ENCODE measurements around the gene SPEF2. TPM values are rescaled to one million over a fixed set of nuclear protein-coding genes. Genes with fewer than 3 reads are reported as not detected.
"Not testable (repeated sequence)": the region's sequence is repeated elsewhere in the genome, so short reads cannot be mapped to it uniquely, and the experiment has no call there.

SPEF2 gene
- total RNA-seq, 1 donor from 2014 or later = 1.1 TPM

DNA sequence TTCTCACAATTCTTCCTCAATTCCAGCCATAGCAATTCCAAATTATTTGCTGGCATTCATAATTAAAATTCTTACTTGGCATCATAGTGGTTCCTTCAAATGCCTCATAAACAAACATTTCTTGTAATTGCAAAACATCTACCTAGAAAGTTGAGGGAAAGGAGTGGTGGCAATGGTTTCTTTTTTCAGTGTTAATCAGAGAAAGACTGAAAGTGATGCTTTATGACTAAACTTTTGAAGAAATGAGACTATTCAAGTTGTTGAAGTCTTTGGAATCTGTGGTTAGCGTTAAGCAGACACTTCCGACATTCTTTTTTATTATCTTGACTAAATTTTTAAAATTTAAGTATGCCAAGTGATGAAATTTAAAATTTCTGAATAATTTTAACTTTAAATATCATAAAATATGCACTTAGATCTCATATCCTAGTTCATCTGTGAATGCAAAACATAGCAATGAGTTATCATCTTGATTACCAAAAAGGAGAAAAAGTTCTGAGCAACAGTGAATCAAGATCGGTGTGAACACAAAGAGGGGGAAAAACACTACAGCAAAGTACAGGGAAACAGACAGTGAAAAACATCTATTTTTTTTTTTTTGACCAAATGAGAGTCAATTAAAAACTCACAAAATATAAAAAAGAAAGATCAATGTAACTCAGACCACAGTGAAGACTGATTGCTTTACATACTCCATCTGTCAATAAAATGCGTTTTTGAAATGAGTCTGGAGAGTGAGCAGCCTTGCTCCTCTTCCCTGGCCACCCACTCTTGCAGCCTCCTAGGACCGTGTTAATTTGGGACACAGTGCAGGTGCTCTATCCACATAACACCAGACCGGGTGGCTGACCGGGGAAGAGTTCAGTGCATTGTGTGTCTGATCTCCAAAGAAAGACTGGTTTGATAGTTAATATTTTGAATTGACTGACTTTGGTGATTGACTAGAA is 218.4 kb downstream of the SPEF2 start:
- ATAC-seq (no peak), DNase-seq (ENCODE audit: missing footprints) (no peak)
- intact Hi-C loops (cut with DNase I) = no loop called here

DNA sequence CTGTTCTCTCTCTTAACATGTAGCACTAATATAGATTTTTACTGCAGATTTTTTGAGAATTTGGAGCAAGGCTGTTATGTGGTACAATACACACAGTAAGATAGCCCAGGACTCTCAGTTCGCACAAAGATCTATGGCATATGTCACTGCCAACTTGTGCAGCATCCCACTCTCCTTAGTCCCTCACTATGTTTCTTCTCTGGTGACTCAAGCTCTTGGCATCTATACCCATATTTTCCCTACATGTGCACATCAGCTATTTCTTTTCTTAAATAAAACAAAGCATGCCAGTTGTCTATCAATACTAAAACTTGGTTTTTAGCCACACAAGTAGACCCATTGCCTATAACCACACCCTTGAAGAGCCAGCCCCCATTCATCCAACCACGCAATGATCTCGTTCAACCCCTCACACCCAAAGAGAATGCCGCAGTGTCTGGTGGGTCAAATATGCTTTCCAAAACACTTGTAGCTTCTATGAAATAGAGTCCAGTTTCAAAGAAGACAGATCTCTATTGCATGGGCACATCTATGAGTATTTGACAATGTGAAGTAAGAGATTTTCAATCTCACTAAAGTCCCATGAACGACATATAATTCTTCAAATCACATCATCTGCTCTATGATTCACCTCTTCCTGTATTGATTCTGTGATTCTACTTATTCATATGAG is 220.8 kb downstream of the SPEF2 start:
- intact Hi-C loops (cut with DNase I) = no loop called here
- ATAC-seq = no peak
- no peak for DNase-seq (ENCODE audit: missing footprints)

DNA sequence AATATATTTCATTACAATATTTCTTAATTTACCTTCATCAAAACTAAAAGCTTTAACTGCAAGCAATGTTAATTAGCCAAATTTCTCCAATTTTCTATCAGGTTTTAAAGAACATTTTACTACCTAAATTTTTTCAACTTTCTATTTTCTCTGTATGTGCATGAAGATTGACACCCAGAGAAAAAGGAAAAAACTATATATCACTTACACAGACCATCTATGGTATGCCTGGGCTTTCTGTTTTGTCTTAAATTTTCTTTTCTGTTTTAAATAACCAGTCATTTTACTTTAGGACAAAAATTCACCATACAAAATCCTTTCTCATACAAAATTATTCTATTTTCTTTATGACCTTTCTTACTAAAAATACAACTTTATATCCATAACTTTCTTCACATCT is 225.2 kb downstream of the SPEF2 start:
- intact Hi-C loops (cut with DNase I) = no loop called here
- ATAC-seq (no peak), DNase-seq (ENCODE audit: missing footprints) (no peak)

DNA sequence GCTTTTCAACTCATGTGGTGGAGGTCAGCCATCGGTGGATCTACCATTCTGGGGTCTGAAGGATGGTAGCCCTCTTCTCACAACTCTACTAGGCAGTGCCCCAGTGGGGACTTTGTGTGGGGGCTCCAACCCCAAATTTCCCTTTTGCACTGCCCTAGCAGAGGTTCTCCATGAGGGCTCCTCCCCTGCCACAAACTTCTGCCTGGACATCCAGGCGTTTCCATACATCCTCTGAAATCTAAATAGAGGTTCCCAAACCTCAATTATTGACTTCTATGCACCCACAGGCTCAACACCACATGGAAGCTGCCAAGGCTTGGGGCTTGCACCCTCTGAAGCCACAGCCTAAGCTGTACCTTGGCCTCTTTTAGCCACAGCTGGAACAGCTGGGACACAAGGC is 227.8 kb downstream of the SPEF2 start:
- intact Hi-C loops (cut with DNase I); ATAC-seq; DNase-seq (ENCODE audit: missing footprints): not testable (repeated sequence)

DNA sequence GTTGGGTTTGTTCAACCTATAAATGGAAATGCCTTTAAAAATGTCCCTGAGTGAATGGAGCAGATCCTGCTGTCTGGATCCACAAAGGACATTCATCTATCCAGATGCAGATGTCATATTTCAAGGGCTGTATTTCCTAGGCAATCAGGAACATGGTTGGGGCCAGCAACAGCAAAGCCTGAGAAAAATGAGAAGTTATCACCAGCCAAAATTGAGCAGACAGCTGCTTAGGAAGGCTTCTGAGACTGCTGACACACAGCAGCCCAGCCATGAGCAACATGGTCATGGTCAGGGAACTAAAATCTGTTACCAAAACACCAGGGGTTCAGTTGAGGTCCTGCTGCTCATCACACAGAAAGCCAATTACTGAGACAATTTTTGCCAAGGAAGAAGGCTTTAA is 229.8 kb downstream of the SPEF2 start:
- ATAC-seq (no peak), DNase-seq (ENCODE audit: missing footprints) (no peak)
- intact Hi-C loops (cut with DNase I) = no loop called here

DNA sequence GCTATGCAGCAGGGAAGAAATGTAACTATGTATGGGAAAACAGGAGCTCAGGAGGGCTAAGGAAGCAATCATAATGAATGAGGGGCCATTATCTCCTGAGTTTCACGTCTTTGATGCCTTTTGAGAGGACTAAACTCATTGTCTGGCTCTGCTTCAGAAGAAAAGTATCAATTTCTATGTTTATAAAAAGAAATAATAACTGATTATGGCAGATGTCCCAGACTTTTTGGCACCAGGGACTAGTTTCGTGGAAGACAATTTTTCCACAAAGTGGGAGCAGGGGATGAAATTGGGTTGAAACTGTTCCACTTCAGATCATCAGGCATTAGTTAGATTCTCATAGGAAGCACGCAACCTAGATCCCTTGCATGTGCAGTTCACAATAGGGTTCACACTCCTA is 230.3 kb downstream of the SPEF2 start:
- DNase-seq (ENCODE audit: missing footprints) = no peak
- intact Hi-C loops (cut with DNase I) = no loop called here
- ATAC-seq = no peak

DNA sequence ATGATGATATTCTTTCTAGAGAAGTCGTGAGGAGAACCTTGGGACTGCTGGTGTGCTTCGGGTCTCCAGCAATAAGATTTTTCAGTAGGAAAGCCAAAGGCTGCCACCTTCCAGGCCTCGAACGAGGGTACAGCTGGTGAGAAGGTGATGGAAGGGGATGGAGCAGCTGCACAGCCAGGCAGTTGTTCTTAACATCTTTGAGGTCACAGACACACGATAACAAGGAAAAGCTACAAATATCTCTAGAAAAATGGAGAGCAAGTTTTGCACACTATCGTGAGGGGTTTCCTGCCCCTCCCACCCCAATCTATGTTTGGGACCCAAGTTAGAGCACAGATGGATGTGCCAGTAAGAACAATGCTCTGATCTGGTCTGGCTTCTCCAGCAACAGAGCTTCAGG is 232.2 kb downstream of the SPEF2 start:
- no peak for ATAC-seq
- no peak for DNase-seq (ENCODE audit: missing footprints)
- intact Hi-C loops (cut with DNase I) = loop anchor here (10.0 kb wide), 1 partner anchor 55 kb away; no protein-coding TSS in a partner anchor

DNA sequence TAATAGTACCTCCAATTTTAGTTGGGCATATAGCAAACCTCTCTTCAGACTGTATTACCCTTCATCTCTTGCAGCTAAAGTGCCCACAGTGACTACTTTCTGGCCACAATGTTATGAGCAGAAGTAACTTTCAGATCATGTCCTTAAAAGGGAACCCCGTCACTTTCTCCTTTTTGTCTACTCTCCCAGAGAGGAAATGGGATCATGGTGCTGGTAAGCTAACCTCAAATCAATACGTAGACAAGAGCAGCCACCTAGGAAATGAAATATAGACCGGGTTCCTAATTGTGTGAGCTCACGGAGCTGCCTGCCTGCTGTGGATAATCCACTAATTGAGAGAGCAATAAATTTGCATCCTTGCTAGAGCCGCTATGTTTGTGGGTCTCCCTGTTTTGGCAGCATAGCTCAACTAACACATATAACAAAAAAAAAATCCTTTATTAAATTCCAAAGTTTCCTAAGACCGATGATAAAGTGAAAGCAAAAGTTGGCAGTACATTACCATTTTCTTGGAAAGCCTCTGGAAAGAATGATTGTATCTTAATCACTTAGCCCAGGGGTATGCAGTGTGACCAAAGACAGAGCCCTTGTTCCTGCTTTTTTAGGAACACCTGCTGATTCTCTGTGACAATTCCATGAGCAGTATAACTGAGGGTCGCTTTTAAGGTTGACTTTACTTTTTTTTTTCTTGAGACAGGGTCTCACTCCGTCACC is 233.5 kb downstream of the SPEF2 start:
- no peak for ATAC-seq
- no peak for DNase-seq (ENCODE audit: missing footprints)
- intact Hi-C loops (cut with DNase I) = loop anchor here (10.0 kb wide), 1 partner anchor 56 kb away; no protein-coding TSS in a partner anchor

DNA sequence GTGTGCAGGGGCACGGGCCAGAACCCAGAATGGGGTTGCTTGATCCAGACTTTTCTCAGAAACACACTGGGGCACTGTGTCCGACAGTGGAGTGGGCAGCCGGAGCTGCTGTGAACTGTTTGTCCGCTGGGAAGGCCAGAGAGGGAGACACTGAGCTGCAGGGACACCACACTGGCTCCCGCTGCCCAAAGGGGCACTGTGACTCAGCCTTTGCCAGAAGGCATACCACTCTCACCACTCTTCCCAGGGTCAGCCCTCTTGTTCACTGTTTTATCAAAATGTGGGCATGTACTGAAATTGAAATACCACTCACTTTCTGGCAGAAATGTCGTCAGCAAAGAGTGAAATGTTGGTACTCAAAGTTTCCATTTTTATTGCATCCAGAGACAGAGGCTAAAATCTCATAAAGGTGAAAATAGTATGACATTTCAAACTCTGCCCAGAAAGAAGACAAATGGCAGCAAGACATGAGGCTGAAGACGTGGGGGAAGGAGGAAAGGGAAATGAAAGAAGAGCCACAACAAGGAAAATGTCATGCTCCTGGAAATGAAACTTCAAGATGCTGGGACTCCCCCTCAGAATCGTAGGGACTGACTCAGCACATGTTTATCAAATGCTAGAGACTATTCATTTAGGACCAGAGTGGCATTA is 234.5 kb downstream of the SPEF2 start:
- intact Hi-C loops (cut with DNase I) = loop anchor here (10.0 kb wide), 1 partner anchor 57 kb away; no protein-coding TSS in a partner anchor
- DNase-seq (ENCODE audit: missing footprints) (no peak), ATAC-seq (no peak)

DNA sequence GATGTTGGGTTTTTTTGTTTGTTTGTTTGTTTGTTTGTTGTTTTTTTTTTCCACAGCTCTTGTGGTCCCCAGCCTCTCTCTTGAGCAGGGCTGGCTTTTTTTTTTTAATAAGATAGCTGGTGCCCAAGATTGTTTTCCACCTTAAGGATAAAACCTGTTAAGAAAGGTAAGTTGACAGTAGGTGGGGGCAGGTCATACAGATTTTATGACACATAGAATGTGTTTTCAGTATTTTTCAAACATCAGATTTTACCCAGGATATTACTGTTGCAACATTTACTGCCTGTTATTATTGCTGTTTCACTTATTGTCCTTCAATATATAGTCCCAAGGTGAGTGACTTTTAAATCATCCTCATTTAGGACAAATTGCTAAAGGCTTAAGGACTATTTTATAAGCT is 235.1 kb downstream of the SPEF2 start:
- intact Hi-C loops (cut with DNase I) = loop anchor here (10.0 kb wide), 1 partner anchor 58 kb away; no protein-coding TSS in a partner anchor
- no peak for DNase-seq (ENCODE audit: missing footprints)
- no peak for ATAC-seq

DNA sequence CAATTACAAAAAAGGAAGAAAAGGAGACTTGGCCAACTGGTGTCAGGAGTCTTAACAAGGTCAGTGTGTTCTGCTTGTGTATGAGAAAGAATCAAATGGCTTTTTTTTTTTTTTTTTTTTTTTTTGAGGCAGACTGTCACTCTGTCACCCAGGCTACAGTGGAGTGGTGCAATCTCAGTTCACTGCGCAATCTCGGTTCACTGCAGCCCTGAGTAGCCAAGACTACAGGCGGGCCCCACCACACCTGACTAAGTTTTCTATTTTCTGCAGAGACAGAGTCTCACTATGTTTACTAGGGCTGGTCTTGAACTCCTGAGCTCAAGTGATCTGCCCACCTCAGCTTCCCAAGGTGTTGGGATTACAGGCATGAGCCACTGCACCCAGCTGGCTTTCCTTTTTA is 236.0 kb downstream of the SPEF2 start:
- no peak for DNase-seq (ENCODE audit: missing footprints)
- intact Hi-C loops (cut with DNase I) = loop anchor here (10.0 kb wide), 1 partner anchor 59 kb away; no protein-coding TSS in a partner anchor
- ATAC-seq = no peak

DNA sequence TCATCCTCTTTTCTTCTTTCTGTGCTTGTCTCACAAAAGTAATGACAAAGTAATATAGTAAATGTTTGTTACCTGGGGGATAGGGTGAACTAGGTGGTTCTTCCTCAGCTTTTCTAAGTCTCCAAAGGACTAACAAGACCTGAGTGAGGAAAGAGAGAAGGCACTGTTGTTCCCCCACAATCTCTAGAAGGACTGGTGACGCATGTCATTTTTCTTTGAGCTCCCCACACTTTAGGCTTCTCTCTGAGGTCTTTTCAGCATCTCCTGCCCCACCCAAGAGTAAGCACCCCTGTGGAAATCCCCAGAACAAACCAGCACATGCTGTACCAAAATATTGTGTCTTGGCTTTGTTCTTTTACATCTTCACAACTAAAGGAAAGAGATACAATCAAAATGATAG is 236.6 kb downstream of the SPEF2 start:
- ATAC-seq (no peak), DNase-seq (ENCODE audit: missing footprints) (no peak)
- intact Hi-C loops (cut with DNase I) = loop anchor here (10.0 kb wide), 1 partner anchor 59 kb away; no protein-coding TSS in a partner anchor

DNA sequence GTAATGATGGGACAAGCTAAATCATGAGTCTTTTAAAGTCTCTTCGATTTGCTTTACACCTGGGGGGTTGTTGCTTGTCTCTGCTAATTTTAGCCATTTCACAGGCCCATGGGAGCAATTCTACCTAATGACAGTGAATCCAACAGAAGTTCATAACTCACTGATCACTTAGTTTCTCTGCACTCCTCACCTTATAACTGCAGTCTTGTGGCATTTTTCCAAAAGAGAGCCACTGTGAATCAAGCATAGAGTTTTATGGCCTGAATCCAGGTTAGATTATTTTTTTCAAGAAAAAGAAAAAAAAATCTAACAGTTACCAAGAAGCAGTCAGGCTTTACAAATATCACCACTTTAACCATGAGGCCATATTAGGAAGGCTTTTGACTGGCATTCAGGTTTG is 237.5 kb downstream of the SPEF2 start:
- intact Hi-C loops (cut with DNase I) = loop anchor here (10.0 kb wide), 1 partner anchor 60 kb away; no protein-coding TSS in a partner anchor
- DNase-seq (ENCODE audit: missing footprints) (no peak), ATAC-seq (no peak)

DNA sequence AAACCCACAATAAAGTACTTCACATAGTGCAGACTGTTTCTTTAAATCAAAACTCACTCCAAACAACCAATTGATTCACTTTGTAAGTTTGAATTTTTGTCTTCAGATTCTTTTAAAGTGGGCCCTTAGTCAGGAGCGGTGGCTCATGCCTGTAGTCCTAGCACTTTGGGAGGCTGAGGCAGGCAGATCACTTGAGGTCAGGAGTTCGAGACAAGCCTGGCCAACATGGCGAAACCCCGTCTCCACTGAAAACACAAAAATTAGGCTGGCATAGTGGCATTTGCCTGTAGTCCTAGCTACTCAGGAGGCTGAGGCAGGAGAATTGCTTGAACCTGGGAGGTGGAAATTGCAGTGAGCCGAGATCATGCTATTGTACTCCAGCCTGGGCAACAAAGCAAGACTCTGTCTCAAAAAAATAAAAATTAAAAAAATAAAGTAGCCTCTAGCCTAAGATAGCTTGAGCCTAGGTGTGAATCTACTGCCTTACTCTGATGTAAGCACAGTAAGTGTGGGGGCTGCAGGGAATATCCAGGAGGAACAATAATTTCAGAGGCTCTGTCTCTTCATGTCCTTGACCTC is 238.6 kb downstream of the SPEF2 start:
- intact Hi-C loops (cut with DNase I) = loop anchor here (10.0 kb wide), 1 partner anchor 61 kb away; no protein-coding TSS in a partner anchor
- ATAC-seq; DNase-seq (ENCODE audit: missing footprints): not testable (repeated sequence)

DNA sequence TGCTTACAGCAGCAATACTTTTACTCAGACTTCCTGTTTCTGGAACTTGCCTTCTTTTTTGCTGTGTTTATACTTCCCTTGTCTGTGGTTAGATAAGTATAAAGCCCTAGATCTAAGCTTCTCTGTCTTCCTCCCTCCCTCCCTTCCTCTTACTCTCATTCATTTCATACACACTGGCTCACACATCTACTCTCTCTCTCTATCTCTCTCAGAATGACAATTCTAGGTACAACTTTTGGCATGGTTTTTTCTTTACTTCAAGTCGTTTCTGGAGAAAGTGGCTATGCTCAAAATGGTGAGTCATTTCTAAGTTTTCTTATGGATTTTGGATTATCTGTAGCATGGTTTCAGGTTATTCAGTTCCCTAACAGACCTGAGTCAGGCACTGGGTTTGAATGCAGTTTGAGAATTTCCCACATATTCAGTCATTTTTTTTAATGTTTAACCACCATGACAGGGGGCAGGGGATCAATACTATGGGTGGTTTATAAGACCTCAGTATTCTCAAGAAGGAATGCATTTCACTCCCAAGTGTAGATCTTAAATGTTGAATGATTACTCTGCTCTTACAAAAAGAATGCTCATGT is 239.2 kb downstream of the SPEF2 start, which contains the start of gene IL7R:
TSS of gene IL7R (plus strand) at position 127 of the 587 bp plus-strand sequence. CDS start at position 214, 87 bp downstream.
- intact Hi-C loops (cut with DNase I) = loop anchor here (10.0 kb wide), 1 partner anchor 62 kb away; no protein-coding TSS in a partner anchor
- ATAC-seq (peak; percentile 34), DNase-seq (ENCODE audit: missing footprints) (no peak)

DNA sequence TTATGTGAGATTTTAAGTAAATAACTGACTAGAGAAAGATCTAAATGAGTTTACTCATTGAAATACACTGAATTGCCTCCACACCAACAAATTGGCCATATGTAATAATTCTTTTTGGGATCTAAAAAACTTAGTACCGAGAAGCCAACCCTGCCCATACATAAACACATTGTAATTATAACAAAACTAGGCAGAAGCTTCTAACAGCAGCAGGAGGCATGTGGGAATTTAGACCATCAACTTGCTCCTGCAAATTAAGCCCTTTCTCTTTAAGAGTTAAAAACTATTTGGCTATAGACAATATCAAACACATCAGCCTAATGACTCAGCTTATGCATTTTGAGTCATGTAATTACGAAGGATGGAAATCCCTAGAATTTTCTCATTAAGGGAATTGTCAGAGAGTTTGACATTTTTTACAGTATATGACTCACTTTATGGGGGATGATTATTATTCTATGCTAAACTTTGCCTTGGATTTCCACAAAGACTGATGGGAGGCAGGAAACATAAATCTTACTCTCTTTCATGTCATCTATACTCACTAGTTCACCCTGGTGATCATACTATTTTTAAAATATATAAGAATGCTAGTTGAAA is 240.0 kb downstream of the SPEF2 start:
- DNase-seq (ENCODE audit: missing footprints) (no peak), ATAC-seq (no peak)
- intact Hi-C loops (cut with DNase I) = loop anchor here (10.0 kb wide), 1 partner anchor 63 kb away; no protein-coding TSS in a partner anchor

DNA sequence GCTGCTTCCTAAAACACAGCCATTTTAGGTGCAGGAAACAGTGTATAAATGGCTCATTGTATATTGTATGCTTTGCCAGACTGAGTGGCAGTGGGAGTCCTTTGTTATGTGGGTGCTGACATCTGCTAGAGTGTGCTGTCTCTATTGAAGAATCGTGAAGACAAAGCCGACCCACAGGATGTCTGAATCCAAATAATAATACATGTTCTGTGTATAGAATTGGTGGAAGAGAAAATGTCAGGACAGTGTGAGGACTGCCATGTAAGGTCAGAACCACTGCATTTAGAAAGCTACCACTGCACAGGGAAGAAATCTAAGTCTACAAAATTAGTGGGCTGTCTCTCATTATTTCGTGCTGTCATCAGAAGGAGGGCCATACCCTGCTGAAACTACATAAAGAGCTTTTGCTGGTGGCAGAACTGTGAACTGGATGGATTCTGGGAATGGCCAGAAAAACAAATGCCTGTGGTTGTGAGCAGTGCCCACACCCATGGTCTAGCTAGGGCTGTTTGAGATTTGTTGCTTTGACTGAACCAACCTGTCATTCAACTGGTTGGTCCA is 241.5 kb downstream of the SPEF2 start:
- intact Hi-C loops (cut with DNase I) = loop anchor here (10.0 kb wide), 1 partner anchor 64 kb away; no protein-coding TSS in a partner anchor
- DNase-seq (ENCODE audit: missing footprints) = no peak

More for the DNA sequence above, 241.5 kb downstream of the SPEF2 start:
- no peak for ATAC-seq
